K562 (cell line): ENCODE results near the gene SNX27. TPM values are rescaled to one million over a fixed set of nuclear protein-coding genes. Genes with fewer than 3 reads are reported as not detected.

Experiments
- BCL6 ChIP-seq: fragments of 250-450 bp; sonication (Bioruptor Pico); IDR thresholded peaks from 2 replicates; pipeline ENCODE4 v1.4.0; 2020
- CBFA2T2 ChIP-seq: fragments of 450-650 bp; conservative IDR thresholded peaks from 2 replicates; pipeline ENCODE4 v1.6.1; 2017; ENCODE audit warnings: mild to moderate bottlenecking
- CBFB ChIP-seq: sonication (generic); formaldehyde crosslinking; IDR thresholded peaks from 2 replicates; pipeline ENCODE4 v1.4.0; 2020; ENCODE audit warnings: mild to moderate bottlenecking, missing genetic modification reagents
- EGR1 ChIP-seq: fragments of 450-650 bp; conservative IDR thresholded peaks from 2 replicates; pipeline ENCODE4 v1.6.1; 2017; ENCODE audit warnings: mild to moderate bottlenecking
- RBM22 ChIP-seq: fragments of 200-400 bp; formaldehyde crosslinking; IDR thresholded peaks from 2 replicates; pipeline ENCODE4 v1.6.1; 2018; ENCODE audit warnings: low read length, low read depth; ENCODE audit not compliant: poor library complexity, severe bottlenecking
- SMARCA5 ChIP-seq: fragments of 450-650 bp; IDR thresholded peaks from 2 replicates; pipeline ENCODE4 v1.6.1; 2016
- SRSF1 ChIP-seq: fragments of 200-400 bp; formaldehyde crosslinking; IDR thresholded peaks from 2 replicates; pipeline ENCODE4 v1.6.1; 2017; ENCODE audit warnings: mild to moderate bottlenecking, low read depth, low read length, moderate library complexity
- polyA plus RNA-seq, 8 experiments: library from polyadenylated mRNA; depleted of rRNA in 4 of 8; stranded (reverse) in 5 of 8; unstranded in 3 of 8; fragments of >200 nt; fragmentation: Nextera tagmentation in 2 of 8; fragmentation: Illumina TruSeq in 1 of 8; extraction: Ambion mirVana in 2 of 8; extraction: Trizol in 1 of 8; gene quantifications; 2 replicates each; pipeline versions ENCODE4 v1.2.1 to v1.2.3, GENCODE V29; 2011 to 2014; ENCODE audit warnings: inconsistent platforms in 1 of 8, missing spikeins in 1 of 8
- total RNA-seq, 7 experiments: library from RNA; depleted of rRNA in 6 of 7; stranded (reverse); fragments of >200 nt in 6 of 7; fragmentation: Illumina TruSeq in 2 of 7; extraction: Trizol in 2 of 7; gene quantifications; 2 replicates each; pipeline versions ENCODE4 v1.2.1 to v1.2.3, GENCODE V29; 2011 to 2021; ENCODE audit warnings: low replicate concordance in 1 of 7
- TF ChIP-seq, protein P1 (sequence below): fragments of 450-650 bp; IDR thresholded peaks from 2 replicates; pipeline ENCODE4 v1.7.0; 2016; ENCODE audit warnings: borderline replicate concordance
- TF ChIP-seq, protein P2 (sequence below): fragments of 450-650 bp; IDR thresholded peaks from 2 replicates; pipeline ENCODE4 v1.6.1; 2016; ENCODE audit warnings: mild to moderate bottlenecking
- TF ChIP-seq, protein P3 (sequence below): sonication (generic); formaldehyde crosslinking; IDR thresholded peaks from 2 replicates; pipeline ENCODE4 v1.8.1; 2022; ENCODE audit warnings: missing genetic modification reagents
- TF ChIP-seq, protein P4 (sequence below), 2 experiments: fragments of 450-650 bp in 1 of 2; sonication (generic) in 1 of 2; formaldehyde crosslinking in 1 of 2; IDR thresholded peaks in 1 of 2; conservative IDR thresholded peaks in 1 of 2; 2 replicates each; pipeline versions ENCODE4 v1.6.1 to v1.8.1; 2016 to 2023; ENCODE audit warnings: mild to moderate bottlenecking in 2 of 2, moderate library complexity in 2 of 2, inconsistent platforms in 1 of 2, missing genetic modification reagents in 1 of 2

Gene SNX27
- total and polyA plus RNA-seq, 9 of the 15 experiments (the other 6 are each of a cell fraction or from before 2014, with no cell fraction given), result 4.5 to 18.7 (median 10.1) TPM

DNA sequence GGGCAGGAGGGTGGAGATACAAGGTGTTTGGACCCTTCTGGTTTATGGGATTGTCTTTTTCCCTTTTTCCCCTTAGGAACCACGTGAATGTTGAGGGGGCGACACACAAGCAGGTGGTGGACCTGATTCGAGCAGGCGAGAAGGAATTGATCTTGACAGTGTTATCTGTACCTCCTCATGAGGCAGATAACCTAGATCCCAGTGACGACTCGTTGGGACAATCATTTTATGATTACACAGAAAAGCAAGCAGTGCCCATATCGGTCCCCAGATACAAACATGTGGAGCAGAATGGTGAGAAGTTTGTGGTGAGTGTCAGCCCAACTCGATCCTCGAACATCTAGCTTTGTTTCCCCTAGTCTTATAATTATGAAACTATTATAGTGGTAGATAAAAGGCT, 27.0 kb downstream of the SNX27 start (continued):
- TF ChIP-seq, protein P1, sequence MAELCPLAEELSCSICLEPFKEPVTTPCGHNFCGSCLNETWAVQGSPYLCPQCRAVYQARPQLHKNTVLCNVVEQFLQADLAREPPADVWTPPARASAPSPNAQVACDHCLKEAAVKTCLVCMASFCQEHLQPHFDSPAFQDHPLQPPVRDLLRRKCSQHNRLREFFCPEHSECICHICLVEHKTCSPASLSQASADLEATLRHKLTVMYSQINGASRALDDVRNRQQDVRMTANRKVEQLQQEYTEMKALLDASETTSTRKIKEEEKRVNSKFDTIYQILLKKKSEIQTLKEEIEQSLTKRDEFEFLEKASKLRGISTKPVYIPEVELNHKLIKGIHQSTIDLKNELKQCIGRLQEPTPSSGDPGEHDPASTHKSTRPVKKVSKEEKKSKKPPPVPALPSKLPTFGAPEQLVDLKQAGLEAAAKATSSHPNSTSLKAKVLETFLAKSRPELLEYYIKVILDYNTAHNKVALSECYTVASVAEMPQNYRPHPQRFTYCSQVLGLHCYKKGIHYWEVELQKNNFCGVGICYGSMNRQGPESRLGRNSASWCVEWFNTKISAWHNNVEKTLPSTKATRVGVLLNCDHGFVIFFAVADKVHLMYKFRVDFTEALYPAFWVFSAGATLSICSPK, result no peak
- TF ChIP-seq, protein P2, sequence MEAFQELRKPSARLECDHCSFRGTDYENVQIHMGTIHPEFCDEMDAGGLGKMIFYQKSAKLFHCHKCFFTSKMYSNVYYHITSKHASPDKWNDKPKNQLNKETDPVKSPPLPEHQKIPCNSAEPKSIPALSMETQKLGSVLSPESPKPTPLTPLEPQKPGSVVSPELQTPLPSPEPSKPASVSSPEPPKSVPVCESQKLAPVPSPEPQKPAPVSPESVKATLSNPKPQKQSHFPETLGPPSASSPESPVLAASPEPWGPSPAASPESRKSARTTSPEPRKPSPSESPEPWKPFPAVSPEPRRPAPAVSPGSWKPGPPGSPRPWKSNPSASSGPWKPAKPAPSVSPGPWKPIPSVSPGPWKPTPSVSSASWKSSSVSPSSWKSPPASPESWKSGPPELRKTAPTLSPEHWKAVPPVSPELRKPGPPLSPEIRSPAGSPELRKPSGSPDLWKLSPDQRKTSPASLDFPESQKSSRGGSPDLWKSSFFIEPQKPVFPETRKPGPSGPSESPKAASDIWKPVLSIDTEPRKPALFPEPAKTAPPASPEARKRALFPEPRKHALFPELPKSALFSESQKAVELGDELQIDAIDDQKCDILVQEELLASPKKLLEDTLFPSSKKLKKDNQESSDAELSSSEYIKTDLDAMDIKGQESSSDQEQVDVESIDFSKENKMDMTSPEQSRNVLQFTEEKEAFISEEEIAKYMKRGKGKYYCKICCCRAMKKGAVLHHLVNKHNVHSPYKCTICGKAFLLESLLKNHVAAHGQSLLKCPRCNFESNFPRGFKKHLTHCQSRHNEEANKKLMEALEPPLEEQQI, result no peak
- TF ChIP-seq, protein P3, sequence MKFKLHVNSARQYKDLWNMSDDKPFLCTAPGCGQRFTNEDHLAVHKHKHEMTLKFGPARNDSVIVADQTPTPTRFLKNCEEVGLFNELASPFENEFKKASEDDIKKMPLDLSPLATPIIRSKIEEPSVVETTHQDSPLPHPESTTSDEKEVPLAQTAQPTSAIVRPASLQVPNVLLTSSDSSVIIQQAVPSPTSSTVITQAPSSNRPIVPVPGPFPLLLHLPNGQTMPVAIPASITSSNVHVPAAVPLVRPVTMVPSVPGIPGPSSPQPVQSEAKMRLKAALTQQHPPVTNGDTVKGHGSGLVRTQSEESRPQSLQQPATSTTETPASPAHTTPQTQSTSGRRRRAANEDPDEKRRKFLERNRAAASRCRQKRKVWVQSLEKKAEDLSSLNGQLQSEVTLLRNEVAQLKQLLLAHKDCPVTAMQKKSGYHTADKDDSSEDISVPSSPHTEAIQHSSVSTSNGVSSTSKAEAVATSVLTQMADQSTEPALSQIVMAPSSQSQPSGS, result no peak
- TF ChIP-seq SMARCA5 (no peak), BCL6 (CRISPR knock-in tag) (no peak), SRSF1 (no peak), EGR1 (peak; percentile 15; the same call in 1 of the 2 replicates), RBM22 (no peak), CBFA2T2 (peak; percentile 37), CBFB (CRISPR knock-in tag) (no peak)
- TF ChIP-seq, protein P4, sequence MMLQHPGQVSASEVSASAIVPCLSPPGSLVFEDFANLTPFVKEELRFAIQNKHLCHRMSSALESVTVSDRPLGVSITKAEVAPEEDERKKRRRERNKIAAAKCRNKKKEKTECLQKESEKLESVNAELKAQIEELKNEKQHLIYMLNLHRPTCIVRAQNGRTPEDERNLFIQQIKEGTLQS (IDR thresholded peaks at IDR 0.05), result no peak
- TF ChIP-seq, protein P4 (CRISPR knock-in tag; conservative IDR thresholded peaks at IDR 0.05), result no peak
